Measurements from ENCODE around the gene OR5B2. TPM values are rescaled to one million over a fixed set of nuclear protein-coding genes. Genes with fewer than 3 reads are reported as not detected.
"Not testable (repeated sequence)": the region's sequence is repeated elsewhere in the genome, so short reads cannot be mapped to it uniquely, and the experiment has no call there.

OR5B2 gene
- total RNA-seq, result not detected

GRCh38 chr11:58428021-58428420 is at the start of gene OR5B2:
OR5B2 (minus strand) TSS chr11:58428121; CDS start chr11:58423261, 4,860 bp downstream.
- CTCF ChIA-PET, result no interaction called here

GRCh38 chr11:58471892-58472291 is 44.0 kb upstream of the OR5B2 start:
- POLR2A ChIA-PET, result no interaction called here

More at GRCh38 chr11:58428021-58428420, at the start of gene OR5B2:
- Mint-ChIP-seq H3K4me3 (no peak within 1 kb of the TSS), H3K9me3 (no peaks in the 10 kb centered on the region), H3K27ac (no peak within 1 kb of the TSS), H3K4me1 (no peaks in the 10 kb centered on the region), H3K36me3 (ENCODE audit: low read depth) (no peaks in the 10 kb centered on the region), H3K27me3 (peaks cover 2% of the 10 kb centered on the region)
- no peak for DNase-seq
- POLR2A ChIA-PET, result no interaction called here

GRCh38 chr11:58466293-58466692 is 38.4 kb upstream of the OR5B2 start:
- Mint-ChIP-seq H3K4me3 (no peak overlapping the region), H3K27me3 (no peaks in the 10 kb centered on the region), H3K9me3 (peaks cover 5% of the 10 kb centered on the region), H3K36me3 (ENCODE audit: low read depth) (no peaks in the 10 kb centered on the region), H3K4me1 (no peaks in the 10 kb centered on the region), H3K27ac (no peak overlapping the region)
- DNase-seq, result no peak
- CTCF ChIA-PET, result no interaction called here
- POLR2A ChIA-PET, result no interaction called here

More at GRCh38 chr11:58471892-58472291, 44.0 kb upstream of the OR5B2 start:
- Mint-ChIP-seq H3K27me3 (peaks cover 6% of the 10 kb centered on the region), H3K4me3 (no peak overlapping the region), H3K9me3 (peaks cover 22% of the 10 kb centered on the region), H3K27ac (no peak overlapping the region), H3K36me3 (ENCODE audit: low read depth) (no peaks in the 10 kb centered on the region), H3K4me1 (no peaks in the 10 kb centered on the region)
- CTCF ChIA-PET, result interaction anchor here (0.6 kb wide), 1 partner anchor 1197 kb away, joined by 3 read pairs; the partner anchor contains the start of gene PATL1
- no peak for DNase-seq

DNA sequence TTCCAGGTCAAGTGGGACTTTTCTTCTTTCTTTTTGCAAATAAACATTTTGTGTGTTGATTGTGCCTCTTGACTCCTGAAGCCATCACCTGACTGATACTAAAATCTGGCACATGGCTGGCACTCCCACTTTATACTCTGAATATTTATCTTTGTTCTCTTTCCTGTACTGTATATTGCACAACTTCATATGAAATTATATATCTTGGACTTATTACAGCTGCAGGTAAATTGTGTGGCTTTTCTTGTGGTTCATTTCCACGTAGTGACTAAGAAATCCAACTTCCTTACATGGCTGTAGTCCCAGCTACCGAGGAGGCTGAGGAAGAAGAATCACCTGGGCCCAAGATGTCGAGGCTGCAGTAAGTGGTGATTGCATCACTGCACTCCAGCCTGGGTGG is 37.8 kb upstream of the OR5B2 start:
- H3K9me3 Mint-ChIP-seq, result peaks cover 5% of the 10 kb centered on the region
- H3K27ac Mint-ChIP-seq, result no peak overlapping the region
- H3K4me3 Mint-ChIP-seq, result no peak overlapping the region
- no peaks in the 10 kb centered on the region for H3K4me1 Mint-ChIP-seq
- POLR2A ChIA-PET, result no interaction called here
- CTCF ChIA-PET, result no interaction called here
- H3K36me3 Mint-ChIP-seq (ENCODE audit: low read depth), result no peaks in the 10 kb centered on the region
- no peak for DNase-seq
- no peaks in the 10 kb centered on the region for H3K27me3 Mint-ChIP-seq

DNA sequence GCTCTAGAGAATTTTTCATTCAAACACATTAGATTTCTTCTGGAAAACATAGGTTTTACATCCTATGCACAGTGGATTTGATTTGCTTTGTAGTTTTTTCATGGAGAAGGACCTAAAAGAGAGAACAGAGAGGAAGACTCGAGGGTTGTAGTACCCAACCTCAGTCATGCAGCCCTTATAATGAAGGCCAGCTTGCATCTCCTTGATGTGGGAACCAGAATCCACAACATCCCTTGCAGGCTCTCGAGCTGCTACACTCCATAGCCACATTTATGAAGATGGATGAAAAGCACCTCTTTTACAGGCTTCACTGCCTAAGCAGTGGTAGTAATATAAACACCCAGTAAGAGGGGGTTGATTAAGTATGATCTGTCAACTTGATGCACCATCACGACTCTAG is 23.7 kb upstream of the OR5B2 start:
- Mint-ChIP-seq H3K27ac (no peak overlapping the region), H3K36me3 (ENCODE audit: low read depth) (no peaks in the 10 kb centered on the region), H3K27me3 (no peaks in the 10 kb centered on the region), H3K4me1 (no peaks in the 10 kb centered on the region), H3K9me3 (no peaks in the 10 kb centered on the region), H3K4me3 (no peak overlapping the region)
- ChIA-PET CTCF (no interaction called here), POLR2A (no interaction called here)
- no peak for DNase-seq

GRCh38 chr11:58446294-58446693 is 18.4 kb upstream of the OR5B2 start:
- ChIA-PET CTCF (no interaction called here), POLR2A (no interaction called here)
- DNase-seq, result no peak
- no peaks in the 10 kb centered on the region for H3K36me3 Mint-ChIP-seq (ENCODE audit: low read depth)
- H3K4me3 Mint-ChIP-seq, result no peak overlapping the region
- no peaks in the 10 kb centered on the region for H3K4me1 Mint-ChIP-seq
- H3K27ac Mint-ChIP-seq, result no peak overlapping the region
- H3K27me3 Mint-ChIP-seq, result no peaks in the 10 kb centered on the region
- H3K9me3 Mint-ChIP-seq, result no peaks in the 10 kb centered on the region

DNA sequence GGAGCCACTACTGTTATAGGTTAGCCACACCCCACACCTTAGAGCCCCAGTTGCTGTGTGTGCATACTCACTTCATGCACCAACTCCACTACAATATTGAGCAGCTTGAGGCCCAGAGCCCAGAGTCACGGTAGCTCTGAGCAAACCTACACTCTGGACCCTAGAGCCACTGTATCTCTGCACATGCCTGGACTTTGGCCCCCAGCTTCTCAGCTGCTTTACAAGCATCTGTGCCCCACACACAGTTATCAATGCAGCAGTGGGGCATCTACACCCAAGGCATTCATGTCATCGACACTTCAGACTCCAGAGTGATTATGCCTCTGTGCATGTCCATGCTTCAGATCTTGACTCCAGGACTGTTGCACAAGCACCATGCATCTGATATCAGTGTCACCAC is 16.4 kb upstream of the OR5B2 start:
- no peaks in the 10 kb centered on the region for H3K27me3 Mint-ChIP-seq
- ChIA-PET CTCF (no interaction called here), POLR2A (no interaction called here)
- no peak overlapping the region for H3K27ac Mint-ChIP-seq
- no peaks in the 10 kb centered on the region for H3K9me3 Mint-ChIP-seq
- no peak overlapping the region for H3K4me3 Mint-ChIP-seq
- no peak for DNase-seq
- H3K36me3 Mint-ChIP-seq (ENCODE audit: low read depth), result no peaks in the 10 kb centered on the region
- no peaks in the 10 kb centered on the region for H3K4me1 Mint-ChIP-seq

DNA sequence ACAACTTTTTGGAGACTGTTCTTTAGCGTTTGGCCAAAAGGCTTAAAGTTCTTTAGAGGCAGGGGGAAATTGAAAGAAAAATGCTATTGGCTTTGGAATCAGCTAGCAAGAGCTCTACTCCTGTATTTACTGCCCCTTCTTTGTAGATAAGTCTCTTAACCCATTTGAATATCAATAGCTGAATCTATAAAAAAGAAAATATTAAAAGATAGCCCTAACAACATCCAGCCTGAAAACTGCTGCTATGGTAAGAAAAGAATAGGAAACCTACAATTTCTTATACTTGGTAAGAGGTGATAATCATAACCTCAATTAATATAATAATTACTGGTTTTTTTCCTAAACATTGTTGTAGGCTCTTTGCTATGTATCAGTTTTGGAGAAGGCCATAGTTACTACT is 14.2 kb upstream of the OR5B2 start, which contains the start of gene OR5B12:
Gene OR5B12 (minus strand): TSS at position 101 of the 400 bp plus-strand sequence. CDS start 2,085 bp downstream, outside the sequence.
- POLR2A ChIA-PET, result no interaction called here

GRCh38 chr11:58438486-58438885 is 10.6 kb upstream of the OR5B2 start:
- Mint-ChIP-seq H3K36me3 (ENCODE audit: low read depth) (no peaks in the 10 kb centered on the region), H3K4me1 (no peaks in the 10 kb centered on the region), H3K9me3 (no peaks in the 10 kb centered on the region), H3K27ac (no peak overlapping the region), H3K4me3 (no peak overlapping the region), H3K27me3 (no peaks in the 10 kb centered on the region)
- CTCF ChIA-PET, result no interaction called here
- no peak for DNase-seq
- POLR2A ChIA-PET, result no interaction called here

More for the DNA sequence above, 14.2 kb upstream of the OR5B2 start, which contains the start of gene OR5B12:
- H3K4me3 Mint-ChIP-seq, result no peak within 1 kb of the TSS
- no peaks in the 10 kb centered on the region for H3K4me1 Mint-ChIP-seq
- CTCF ChIA-PET, result no interaction called here
- DNase-seq, result no peak
- no peak within 1 kb of the TSS for H3K27ac Mint-ChIP-seq
- H3K36me3 Mint-ChIP-seq (ENCODE audit: low read depth), result no peaks in the 10 kb centered on the region
- no peaks in the 10 kb centered on the region for H3K9me3 Mint-ChIP-seq
- H3K27me3 Mint-ChIP-seq, result no peaks in the 10 kb centered on the region

GRCh38 chr11:58434217-58434616 is 6.3 kb upstream of the OR5B2 start:
- Mint-ChIP-seq H3K27me3 (peaks cover under 1% of the 10 kb centered on the region), H3K4me1 (no peaks in the 10 kb centered on the region), H3K4me3 (no peak overlapping the region), H3K27ac (no peak overlapping the region), H3K9me3 (no peaks in the 10 kb centered on the region), H3K36me3 (ENCODE audit: low read depth) (no peaks in the 10 kb centered on the region)
- DNase-seq, result no peak
- ChIA-PET POLR2A (no interaction called here), CTCF (no interaction called here)

DNA sequence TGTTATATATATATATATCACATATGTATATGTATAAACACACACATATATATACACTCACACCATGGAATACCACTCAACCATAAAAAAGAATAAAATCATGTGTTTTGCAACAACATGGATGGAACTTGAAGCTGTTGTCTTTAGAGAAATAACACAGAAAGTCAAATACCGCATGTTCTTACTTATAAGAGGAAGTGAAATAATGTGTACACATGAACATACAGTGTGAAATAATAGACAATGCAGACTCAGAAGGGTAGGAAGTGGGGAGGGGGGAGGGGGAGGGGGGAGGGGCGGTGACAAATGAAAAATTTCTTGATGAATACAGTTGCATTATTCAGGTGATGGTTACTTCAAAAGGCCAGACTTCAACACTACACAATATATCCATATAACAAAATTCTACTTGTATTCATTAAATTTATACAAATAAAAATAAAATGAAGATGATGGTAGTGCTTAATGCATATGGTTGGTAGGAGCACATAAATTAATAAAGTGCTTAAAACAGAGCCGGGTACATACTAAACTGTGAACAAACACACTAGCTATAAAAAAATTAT is 5.8 kb upstream of the OR5B2 start:
- H3K27me3 Mint-ChIP-seq, result peaks cover 2% of the 10 kb centered on the region
- POLR2A ChIA-PET, result no interaction called here
- H3K9me3 Mint-ChIP-seq, result no peaks in the 10 kb centered on the region
- H3K36me3 Mint-ChIP-seq (ENCODE audit: low read depth), result no peaks in the 10 kb centered on the region
- CTCF ChIA-PET, result no interaction called here
- no peak for DNase-seq
- no peaks in the 10 kb centered on the region for H3K4me1 Mint-ChIP-seq
- H3K4me3 Mint-ChIP-seq, result no peak overlapping the region
- no peak overlapping the region for H3K27ac Mint-ChIP-seq

DNA sequence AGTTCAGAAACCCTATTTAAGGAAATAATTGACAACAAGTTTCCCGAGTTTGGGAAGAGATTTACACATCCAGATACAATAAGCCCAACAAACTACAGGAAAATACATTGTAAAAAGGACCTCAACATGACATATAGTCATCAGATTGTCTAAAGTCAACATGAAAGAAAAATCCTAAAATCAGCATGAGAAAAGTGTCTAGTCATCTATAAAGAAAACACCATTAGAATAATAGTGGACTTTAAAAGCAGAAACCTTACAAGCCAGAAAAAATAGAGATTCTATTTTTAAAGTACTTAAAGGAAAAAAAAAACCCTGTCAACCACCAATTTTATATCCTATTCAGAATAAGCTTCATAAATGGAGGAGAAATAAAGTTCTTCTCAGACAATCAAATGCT is 1.4 kb upstream of the OR5B2 start:
- Mint-ChIP-seq H3K27ac (no peak overlapping the region), H3K9me3 (no peaks in the 10 kb centered on the region), H3K36me3 (ENCODE audit: low read depth) (no peaks in the 10 kb centered on the region), H3K4me3 (no peak overlapping the region), H3K4me1 (no peaks in the 10 kb centered on the region), H3K27me3 (peaks cover 2% of the 10 kb centered on the region)
- DNase-seq, result no peak
- ChIA-PET CTCF (no interaction called here), POLR2A (no interaction called here)

DNA sequence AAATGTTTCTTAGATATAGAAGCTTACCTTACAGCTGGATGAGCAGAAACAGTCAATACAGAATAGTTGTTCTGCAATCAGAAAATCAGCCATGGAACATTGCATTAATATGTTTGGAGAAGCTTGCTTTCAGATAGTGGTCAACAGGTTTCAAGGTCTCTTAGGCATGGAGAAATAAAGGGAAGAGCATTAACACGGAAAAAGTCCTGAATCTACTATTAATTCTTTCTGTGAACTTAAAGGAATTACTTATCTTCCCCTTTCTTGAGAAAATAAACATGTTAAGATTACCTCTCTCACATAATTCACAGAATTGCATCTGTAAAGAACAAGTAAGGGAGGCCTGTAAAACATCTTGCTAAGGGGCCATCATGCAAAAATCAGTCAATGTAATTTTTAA is 21.1 kb downstream of the OR5B2 start, which contains the start of gene OR5B3:
Gene OR5B3 (minus strand): TSS at position 101 of the 400 bp plus-strand sequence. CDS start 3,465 bp downstream, outside the sequence.
- Mint-ChIP-seq H3K4me1 (no peaks in the 10 kb centered on the region), H3K27ac (no peak within 1 kb of the TSS), H3K9me3 (peaks cover 13% of the 10 kb centered on the region), H3K4me3 (no peak within 1 kb of the TSS), H3K36me3 (ENCODE audit: low read depth) (no peaks in the 10 kb centered on the region), H3K27me3 (no peaks in the 10 kb centered on the region)
- DNase-seq, result no peak
- POLR2A ChIA-PET, result no interaction called here
- CTCF ChIA-PET, result no interaction called here

DNA sequence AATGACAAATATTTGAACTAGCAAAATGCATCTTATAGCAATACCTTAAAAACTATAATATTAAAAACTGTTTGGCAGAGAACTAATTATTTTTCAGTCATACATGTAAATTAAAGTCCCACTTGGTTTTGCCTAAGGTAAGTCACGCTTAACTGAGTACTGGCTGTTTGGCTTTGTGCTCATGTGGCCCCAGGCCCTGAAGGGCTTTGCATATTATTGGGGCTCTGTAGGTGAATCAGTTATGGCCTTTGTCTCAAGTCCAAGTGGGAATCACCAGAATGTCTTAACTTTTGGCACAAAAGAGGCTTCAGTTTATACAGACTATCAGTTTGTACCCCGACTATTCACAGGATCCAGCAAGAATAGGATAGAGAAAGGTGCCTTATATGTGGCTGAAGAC is 28.3 kb downstream of the OR5B2 start:
- DNase-seq; H3K27ac Mint-ChIP-seq; CTCF ChIA-PET; H3K9me3 Mint-ChIP-seq; H3K36me3 Mint-ChIP-seq (ENCODE audit: low read depth); POLR2A ChIA-PET; H3K27me3 Mint-ChIP-seq; H3K4me3 Mint-ChIP-seq; H3K4me1 Mint-ChIP-seq: not testable (repeated sequence)
